SK-N-SH (cell line): ENCODE data around the gene CACNG4. TPM values are rescaled to one million over a fixed set of nuclear protein-coding genes. Genes with fewer than 3 reads are reported as not detected.

Experiments used
- CTCF ChIA-PET: fragments of 300-600, 350-600 bp; formaldehyde crosslinking; extraction: SDS; loops from one replicate; lab custom pipeline; 2021; lab: Yijun Ruan, JAX
- POLR2A ChIA-PET: fragments of 350-600 bp; sonication (Branson Sonifier 250); formaldehyde crosslinking; extraction: SDS; loops from one replicate; lab custom pipeline; 2020; ENCODE audit warnings: antibody characterized with exemption, inconsistent platforms; lab: Yijun Ruan, JAX
- DNase-seq: peaks from one replicate; pipeline ENCODE4 v3.0.0; 2012
- H2AFZ ChIP-seq: fragments of 200-600 bp; sonication (generic); 2 replicates; pipeline ENCODE4 v1.8.1; 2016; ENCODE audit warnings: antibody characterized with exemption, mild to moderate bottlenecking, low read depth
- H3F3A ChIP-seq: fragments of 200-600 bp; sonication (generic); replicated peaks from 2 replicates; pipeline ENCODE3; 2016; ENCODE audit warnings: antibody characterized with exemption, mild to moderate bottlenecking; ENCODE audit not compliant: insufficient read depth
- H3K27ac ChIP-seq, 2 experiments: fragments of 200-500 bp in 1 of 2; fragments of 200-600 bp in 1 of 2; sonication (Bioruptor generic) in 1 of 2; sonication (generic), shearing (Covaris generic) in 1 of 2; 2 replicates each; pipeline versions ENCODE4 v1.5.1 to v1.6.1; 2014 to 2016; ENCODE audit warnings: low read depth in 2 of 2, inconsistent platforms in 1 of 2, low read length in 1 of 2, mild to moderate bottlenecking in 1 of 2, mixed read lengths in 1 of 2
- H3K27me3 ChIP-seq: fragments of 200-600 bp; sonication (generic), shearing (Covaris generic); 2 replicates; pipeline ENCODE4 v1.6.1; 2016; ENCODE audit warnings: mixed run types; ENCODE audit not compliant: insufficient read depth
- H3K36me3 ChIP-seq, 2 experiments: fragments of 200-500 bp in 1 of 2; fragments of 200-600 bp in 1 of 2; sonication (Bioruptor generic) in 1 of 2; sonication (generic) in 1 of 2; replicated peaks in 1 of 2; 2 replicates each; pipeline versions ENCODE3 to v1.5.1; 2014 to 2016; ENCODE audit warnings: low read length in 1 of 2, mild to moderate bottlenecking in 1 of 2; ENCODE audit not compliant: insufficient read depth in 2 of 2, control insufficient read depth in 1 of 2
- H3K4me1 ChIP-seq, 2 experiments: fragments of 200-500 bp in 1 of 2; fragments of 200-600 bp in 1 of 2; sonication (Bioruptor generic) in 1 of 2; sonication (generic), shearing (Covaris generic) in 1 of 2; 2 replicates each; pipeline versions ENCODE4 v1.5.1 to v1.6.1; 2014 to 2016; ENCODE audit warnings: low read depth in 1 of 2, low read length in 1 of 2, mixed run types in 1 of 2; ENCODE audit not compliant: insufficient read depth in 2 of 2, control insufficient read depth in 1 of 2
- H3K4me2 ChIP-seq: fragments of 200-600 bp; sonication (generic), shearing (Covaris generic); 2 replicates; pipeline ENCODE4 v1.6.1; 2017; ENCODE audit warnings: mixed run types
- H3K4me3 ChIP-seq, 2 experiments: fragments of 200-500 bp in 1 of 2; fragments of 200-600 bp in 1 of 2; sonication (Bioruptor generic) in 1 of 2; sonication (generic), shearing (Covaris generic) in 1 of 2; 2 replicates each; pipeline versions ENCODE4 v1.5.1 to v1.8.1; 2014 to 2016; ENCODE audit warnings: low read depth in 2 of 2, inconsistent platforms in 1 of 2, low read length in 1 of 2, mild to moderate bottlenecking in 1 of 2, mixed read lengths in 1 of 2, moderate library complexity in 1 of 2
- H3K79me2 ChIP-seq: fragments of 200-600 bp; sonication (generic); 2 replicates; pipeline ENCODE4 v1.8.1; 2017; ENCODE audit warnings: mild to moderate bottlenecking; ENCODE audit not compliant: insufficient read depth
- H3K9ac ChIP-seq: fragments of 200-600 bp; sonication (generic); 2 replicates; pipeline ENCODE4 v1.6.1; 2017; ENCODE audit warnings: mixed run types
- H3K9me2 ChIP-seq: fragments of 200-600 bp; sonication (generic); 2 replicates; pipeline ENCODE4 v1.6.1; 2017; ENCODE audit warnings: mixed run types
- H3K9me3 ChIP-seq: fragments of 200-600 bp; sonication (generic); 2 replicates; pipeline ENCODE4 v1.6.1; 2017; ENCODE audit warnings: mixed run types, mild to moderate bottlenecking, moderate library complexity
- H4K20me1 ChIP-seq: fragments of 200-600 bp; sonication (generic); 2 replicates; pipeline ENCODE4 v1.6.1; 2017; ENCODE audit warnings: mild to moderate bottlenecking, mixed run types; ENCODE audit not compliant: insufficient read depth
- ELF1 ChIP-seq: IDR thresholded peaks from 2 replicates; pipeline ENCODE4 v1.4.0; 2012
- IRF3 ChIP-seq: fragments of 150-350 bp; IDR thresholded peaks from 2 replicates; pipeline ENCODE4 v1.6.1; 2016; ENCODE audit warnings: mild to moderate bottlenecking, low read depth, low read length
- JUND ChIP-seq: IDR thresholded peaks from 2 replicates; pipeline ENCODE4 v1.4.0; 2012
- MAX ChIP-seq: IDR thresholded peaks from 2 replicates; pipeline ENCODE4 v1.4.0; 2012; ENCODE audit warnings: low read depth
- MXI1 ChIP-seq: IDR thresholded peaks from 2 replicates; pipeline ENCODE4 v1.6.1; 2012; ENCODE audit warnings: mild to moderate bottlenecking, low read depth, low read length, improper control_type of control experiment
- NRF1 ChIP-seq: IDR thresholded peaks from 2 replicates; pipeline ENCODE4 v1.6.1; 2012; ENCODE audit warnings: low read depth, mild to moderate bottlenecking, low read length
- REST ChIP-seq: IDR thresholded peaks from 2 replicates; pipeline ENCODE4 v1.6.1; 2012; ENCODE audit warnings: mild to moderate bottlenecking, low read depth, low read length, moderate library complexity
- SMC3 ChIP-seq: IDR thresholded peaks from 2 replicates; pipeline ENCODE4 v1.6.1; 2012; ENCODE audit warnings: low read depth, low read length, improper control_type of control experiment
- TAF1 ChIP-seq: IDR thresholded peaks from 2 replicates; pipeline ENCODE4 v1.6.1; 2012; ENCODE audit warnings: low read depth, mild to moderate bottlenecking, low read length, moderate library complexity, borderline replicate concordance
- TCF12 ChIP-seq: IDR thresholded peaks from 2 replicates; pipeline ENCODE4 v1.4.0; 2012
- YY1 ChIP-seq: IDR thresholded peaks from 2 replicates; pipeline ENCODE4 v1.4.0; 2012; ENCODE audit warnings: low read depth, mild to moderate bottlenecking
- WGBS: methylation state at CpG from one replicate; pipeline ENCODE4 v1.1.6; 2017; ENCODE audit warnings: low lambda C conversion rate; 5-methylcytosine and 5-hydroxymethylcytosine counted together
- polyA plus RNA-seq, 3 experiments: library from polyadenylated mRNA; depleted of rRNA; stranded (reverse); fragments of >200 nt; gene quantifications; 2 replicates each; pipeline ENCODE4 v1.2.3, GENCODE V29; 2012

CACNG4 gene
- polyA plus RNA-seq, 1 of the 3 experiments (the other 2 are of a cell fraction) = 13.2 TPM

DNA sequence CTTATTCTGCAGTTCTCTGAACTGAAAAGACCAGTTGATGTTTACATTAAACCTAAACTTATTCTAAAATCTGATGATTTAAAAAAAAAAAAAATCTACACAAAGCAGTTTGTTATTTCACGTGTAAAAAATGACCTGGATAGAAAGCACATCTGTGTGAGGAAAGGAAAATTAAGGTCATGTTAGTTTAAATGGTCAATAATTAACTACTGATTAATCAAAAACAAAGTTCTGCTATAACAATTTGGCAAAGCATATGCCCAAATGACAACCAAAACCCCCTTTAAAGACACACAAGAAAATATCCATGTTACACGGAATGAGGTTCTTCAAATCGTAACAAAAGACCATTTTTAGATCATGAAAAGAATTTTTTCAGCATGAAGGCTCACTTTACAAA, 110.3 kb downstream of the CACNG4 start:
- H3F3A ChIP-seq = peaks cover 3% of the 10 kb centered on the region
- POLR2A ChIA-PET = no interaction called here

More for the DNA sequence above, 110.3 kb downstream of the CACNG4 start:
- Histone ChIP-seq H3K4me1 (peaks cover 0 to 5% of the 10 kb centered on the region in 2 experiments; a peak in 2 of 4 replicates), H3K36me3 (peaks cover 34 to 80% of the 10 kb centered on the region in 2 experiments), H2AFZ (no peak overlapping the region), H3K9me3 (no peaks in the 10 kb centered on the region), H3K9ac (no peak overlapping the region), H3K27me3 (no peaks in the 10 kb centered on the region), H3K9me2 (no peaks in the 10 kb centered on the region), H4K20me1 (no peaks in the 10 kb centered on the region), H3K4me2 (no peak overlapping the region), H3K79me2 (no peaks in the 10 kb centered on the region), H3K27ac (no peak overlapping the region), H3K4me3 (no peak overlapping the region)
- no peak for TF ChIP-seq REST
- TF ChIP-seq SMC3 = no peak
- no peak for TF ChIP-seq TAF1
- TF ChIP-seq IRF3 = no peak
- TF ChIP-seq NRF1 = no peak
- no peak for TF ChIP-seq JUND
- no peak for TF ChIP-seq MXI1
- no peak for TF ChIP-seq ELF1
- no peak for TF ChIP-seq MAX
- TF ChIP-seq YY1 = no peak
- TF ChIP-seq TCF12 = no peak
- CTCF ChIA-PET = interaction anchor here (0.6 to 1.8 kb wide), 3 partner anchors 83 to 304 kb away, joined by 3 to 11 read pairs (median 3); no protein-coding TSS in a partner anchor
- DNase-seq = no peak
- 90% methylated on average over 3 of the region's 3 CpGs for WGBS
